Measurements from ENCODE around the gene TRAF3.
A peak's percentile ranks its signal among the peaks of the same experiment; 100 is the strongest.

The TRAF3 gene

GRCh38 chr14:102826161-102826560, 48.9 kb downstream of the TRAF3 start:
- no peak for TF ChIP-seq CTCF (conservative IDR thresholded peaks at IDR 0.05; ENCODE audit: low read depth, low read length)

GRCh38 chr14:102826751-102827675, 49.8 kb downstream of the TRAF3 start:
- TF ChIP-seq CTCF (conservative IDR thresholded peaks at IDR 0.05; ENCODE audit: low read depth, low read length): no peak

More at GRCh38 chr14:102826161-102826560, 48.9 kb downstream of the TRAF3 start:
- no peak overlapping the region for H3K4me3 ChIP-seq (ENCODE audit: low read depth, low read length)
- DNase-seq (ENCODE audit: low read depth): no peak

GRCh38 chr14:102827716-102828115, 50.5 kb downstream of the TRAF3 start:
- TF ChIP-seq CTCF (conservative IDR thresholded peaks at IDR 0.05; ENCODE audit: low read depth, low read length): no peak
- H3K4me3 ChIP-seq (ENCODE audit: low read depth, low read length): no peak overlapping the region
- peak; percentile 33 for DNase-seq (ENCODE audit: low read depth)

More at GRCh38 chr14:102826751-102827675, 49.8 kb downstream of the TRAF3 start:
- no peak overlapping the region for H3K4me3 ChIP-seq (ENCODE audit: low read depth, low read length)
- DNase-seq (ENCODE audit: low read depth): no peak

GRCh38 chr14:102828151-102828550, 50.9 kb downstream of the TRAF3 start:
- no peak overlapping the region for H3K4me3 ChIP-seq (ENCODE audit: low read depth, low read length)
- no peak for DNase-seq (ENCODE audit: low read depth)
- no peak for TF ChIP-seq CTCF (conservative IDR thresholded peaks at IDR 0.05; ENCODE audit: low read depth, low read length)

- no peak for TF ChIP-seq CTCF (conservative IDR thresholded peaks at IDR 0.05; ENCODE audit: low read depth, low read length)
- no peak overlapping the region for H3K4me3 ChIP-seq (ENCODE audit: low read depth, low read length)
- DNase-seq (ENCODE audit: low read depth): peak; percentile 63
Observed at GRCh38 chr14:102829016-102829548, 51.8 kb downstream of the TRAF3 start.

GRCh38 chr14:102830474-102831045, 53.3 kb downstream of the TRAF3 start:
- DNase-seq (ENCODE audit: low read depth): no peak
- no peak for TF ChIP-seq CTCF (conservative IDR thresholded peaks at IDR 0.05; ENCODE audit: low read depth, low read length)
- H3K4me3 ChIP-seq (ENCODE audit: low read depth, low read length): no peak overlapping the region
